ENCODE data around the gene FOXP1. TPM values are rescaled to one million over a fixed set of nuclear protein-coding genes. Genes with fewer than 3 reads are reported as not detected.
"Not testable (repeated sequence)": the region's sequence is repeated elsewhere in the genome, so short reads cannot be mapped to it uniquely, and the experiment has no call there.

The FOXP1 gene
- total RNA-seq, 2 donors from 2014 or later = 377 to 395 TPM

GRCh38 chr3:71446734-71447133, 136.8 kb downstream of the FOXP1 start:
- no peaks in the 10 kb centered on the region for H3K27me3 Mint-ChIP-seq
- ATAC-seq = no peak
- H3K4me3 Mint-ChIP-seq = peak overlapping the region; percentile 37
- peak overlapping the region; percentile 98 for H3K27ac Mint-ChIP-seq
- no peak for DNase-seq
- H3K36me3 Mint-ChIP-seq (ENCODE audit: low read depth) = peaks cover 4% of the 10 kb centered on the region
- H3K4me1 Mint-ChIP-seq = peaks cover 70% of the 10 kb centered on the region
- H3K9me3 ChIP-seq (ENCODE audit: control insufficient read depth, low read length, poor library complexity, severe bottlenecking) = no peaks in the 10 kb centered on the region

DNA sequence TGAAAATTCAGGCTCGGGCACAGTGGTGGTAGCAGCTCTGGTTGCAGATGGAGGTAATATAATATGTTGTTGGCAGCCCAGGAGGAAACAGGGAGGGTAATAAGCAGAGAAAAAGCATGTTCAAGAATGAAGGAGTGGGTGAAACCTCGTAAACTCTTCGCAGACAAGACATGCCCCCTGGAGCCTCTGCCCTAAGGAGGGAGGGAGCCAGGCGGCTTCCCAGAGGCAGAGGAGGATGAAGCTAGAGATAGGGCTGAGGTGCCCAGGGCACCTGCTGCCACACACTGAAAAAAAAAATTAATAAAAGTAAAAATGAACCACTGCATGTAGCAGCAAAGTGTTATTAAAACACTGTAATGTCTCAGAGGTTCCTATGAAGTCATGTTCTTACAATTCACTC, 137.3 kb downstream of the FOXP1 start:
- Mint-ChIP-seq H3K27ac (peak overlapping the region; percentile 98), H3K27me3 (no peaks in the 10 kb centered on the region), H3K4me1 (peaks cover 69% of the 10 kb centered on the region), H3K4me3 (no peak overlapping the region), H3K36me3 (ENCODE audit: low read depth) (peaks cover 4% of the 10 kb centered on the region)
- ATAC-seq (no peak), DNase-seq (no peak)
- H3K9me3 ChIP-seq (ENCODE audit: control insufficient read depth, low read length, poor library complexity, severe bottlenecking) = no peaks in the 10 kb centered on the region

DNA sequence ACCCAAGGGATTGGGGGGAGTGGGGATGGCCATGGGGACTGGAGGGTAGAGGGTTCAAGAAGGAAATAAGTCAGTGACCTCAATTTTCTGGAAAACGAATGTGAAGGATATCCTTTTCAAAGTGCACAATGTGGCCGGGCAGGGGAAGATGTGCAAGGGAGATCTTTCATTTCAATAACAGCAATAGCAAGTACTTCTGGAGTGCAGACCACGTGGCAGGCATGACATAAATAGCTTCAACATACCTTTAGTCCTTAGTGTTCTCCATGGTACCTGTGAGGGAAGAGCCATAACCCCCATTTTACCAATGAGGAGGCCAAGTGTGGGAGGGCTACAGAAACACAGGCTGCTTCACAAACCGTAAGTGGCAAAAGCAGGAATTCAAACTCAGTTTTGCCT, 138.7 kb downstream of the FOXP1 start:
- ATAC-seq (no peak), DNase-seq (no peak)
- Mint-ChIP-seq H3K4me1 (peaks cover 69% of the 10 kb centered on the region), H3K27ac (peak overlapping the region; percentile 98), H3K36me3 (ENCODE audit: low read depth) (peaks cover 2% of the 10 kb centered on the region), H3K27me3 (no peaks in the 10 kb centered on the region), H3K4me3 (peak overlapping the region; percentile 79)
- no peaks in the 10 kb centered on the region for H3K9me3 ChIP-seq (ENCODE audit: control insufficient read depth, low read length, poor library complexity, severe bottlenecking)

GRCh38 chr3:71444028-71444860, 139.3 kb downstream of the FOXP1 start:
- Mint-ChIP-seq H3K27me3 (no peaks in the 10 kb centered on the region), H3K4me1 (peaks cover 73% of the 10 kb centered on the region), H3K4me3 (peak overlapping the region; percentile 79), H3K36me3 (ENCODE audit: low read depth) (peaks cover 2% of the 10 kb centered on the region), H3K27ac (peak overlapping the region; percentile 98)
- DNase-seq (peak; percentile 41 to 60 (median 44)), ATAC-seq (peak; percentile 86)
- no peaks in the 10 kb centered on the region for H3K9me3 ChIP-seq (ENCODE audit: control insufficient read depth, low read length, poor library complexity, severe bottlenecking)

GRCh38 chr3:71443332-71443731, 140.2 kb downstream of the FOXP1 start:
- H3K4me1 Mint-ChIP-seq = peaks cover 79% of the 10 kb centered on the region
- no peak for ATAC-seq
- H3K27ac Mint-ChIP-seq = peak overlapping the region; percentile 98
- H3K36me3 Mint-ChIP-seq (ENCODE audit: low read depth) = peaks cover 2% of the 10 kb centered on the region
- DNase-seq = no peak
- peak overlapping the region; percentile 77 for H3K4me3 Mint-ChIP-seq
- no peaks in the 10 kb centered on the region for H3K27me3 Mint-ChIP-seq
- no peaks in the 10 kb centered on the region for H3K9me3 ChIP-seq (ENCODE audit: control insufficient read depth, low read length, poor library complexity, severe bottlenecking)

GRCh38 chr3:71442652-71443042, 140.9 kb downstream of the FOXP1 start:
- peak overlapping the region; percentile 77 for H3K4me3 Mint-ChIP-seq
- no peaks in the 10 kb centered on the region for H3K27me3 Mint-ChIP-seq
- ATAC-seq (no peak), DNase-seq (no peak)
- H3K4me1 Mint-ChIP-seq = peaks cover 78% of the 10 kb centered on the region
- no peaks in the 10 kb centered on the region for H3K9me3 ChIP-seq (ENCODE audit: control insufficient read depth, low read length, poor library complexity, severe bottlenecking)
- H3K36me3 Mint-ChIP-seq (ENCODE audit: low read depth) = peaks cover 2% of the 10 kb centered on the region
- peak overlapping the region; percentile 98 for H3K27ac Mint-ChIP-seq

GRCh38 chr3:71441925-71442651, 141.4 kb downstream of the FOXP1 start:
- DNase-seq (no peak), ATAC-seq (no peak)
- H3K9me3 ChIP-seq (ENCODE audit: control insufficient read depth, low read length, poor library complexity, severe bottlenecking) = no peaks in the 10 kb centered on the region
- peak overlapping the region; percentile 98 for H3K27ac Mint-ChIP-seq
- peaks cover 79% of the 10 kb centered on the region for H3K4me1 Mint-ChIP-seq
- H3K4me3 Mint-ChIP-seq = peak overlapping the region; percentile 60
- H3K27me3 Mint-ChIP-seq = no peaks in the 10 kb centered on the region
- H3K36me3 Mint-ChIP-seq (ENCODE audit: low read depth) = peaks cover 4% of the 10 kb centered on the region

- H3K36me3 Mint-ChIP-seq (ENCODE audit: low read depth) = peaks cover 6% of the 10 kb centered on the region
- peaks cover 76% of the 10 kb centered on the region for H3K4me1 Mint-ChIP-seq
- H3K9me3 ChIP-seq (ENCODE audit: control insufficient read depth, low read length, poor library complexity, severe bottlenecking) = no peaks in the 10 kb centered on the region
- DNase-seq (no peak), ATAC-seq (no peak)
- H3K27ac Mint-ChIP-seq = peak overlapping the region; percentile 98
- H3K4me3 Mint-ChIP-seq = peak overlapping the region; percentile 60
- H3K27me3 Mint-ChIP-seq = no peaks in the 10 kb centered on the region
Observed at GRCh38 chr3:71441217-71441924, 142.2 kb downstream of the FOXP1 start.

DNA sequence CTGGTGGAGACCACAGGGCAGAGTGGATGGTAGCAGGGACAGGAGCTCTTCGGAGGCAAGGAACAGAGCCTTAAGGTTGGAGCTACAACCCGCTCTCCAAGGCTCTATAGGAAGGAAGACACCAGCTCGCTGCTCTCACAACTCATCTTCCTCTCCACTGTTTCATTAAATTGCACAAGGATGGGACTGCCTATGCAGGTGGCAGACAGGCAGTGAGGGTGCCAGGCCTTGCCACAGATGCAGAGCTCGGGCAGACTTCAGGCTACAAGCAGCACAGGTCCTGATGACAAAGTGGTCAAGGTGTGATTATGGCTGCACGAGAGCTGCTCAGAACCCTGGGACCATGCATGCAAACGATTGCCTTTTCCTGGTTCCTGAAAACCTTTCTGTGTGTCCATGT, 144.6 kb downstream of the FOXP1 start:
- DNase-seq = no peak
- Mint-ChIP-seq H3K27me3 (no peaks in the 10 kb centered on the region), H3K27ac (peak overlapping the region; percentile 98), H3K4me1 (peaks cover 72% of the 10 kb centered on the region), H3K36me3 (ENCODE audit: low read depth) (peaks cover 10% of the 10 kb centered on the region), H3K4me3 (peak overlapping the region; percentile 52)
- no peak for ATAC-seq
- H3K9me3 ChIP-seq (ENCODE audit: control insufficient read depth, low read length, poor library complexity, severe bottlenecking) = no peaks in the 10 kb centered on the region

DNA sequence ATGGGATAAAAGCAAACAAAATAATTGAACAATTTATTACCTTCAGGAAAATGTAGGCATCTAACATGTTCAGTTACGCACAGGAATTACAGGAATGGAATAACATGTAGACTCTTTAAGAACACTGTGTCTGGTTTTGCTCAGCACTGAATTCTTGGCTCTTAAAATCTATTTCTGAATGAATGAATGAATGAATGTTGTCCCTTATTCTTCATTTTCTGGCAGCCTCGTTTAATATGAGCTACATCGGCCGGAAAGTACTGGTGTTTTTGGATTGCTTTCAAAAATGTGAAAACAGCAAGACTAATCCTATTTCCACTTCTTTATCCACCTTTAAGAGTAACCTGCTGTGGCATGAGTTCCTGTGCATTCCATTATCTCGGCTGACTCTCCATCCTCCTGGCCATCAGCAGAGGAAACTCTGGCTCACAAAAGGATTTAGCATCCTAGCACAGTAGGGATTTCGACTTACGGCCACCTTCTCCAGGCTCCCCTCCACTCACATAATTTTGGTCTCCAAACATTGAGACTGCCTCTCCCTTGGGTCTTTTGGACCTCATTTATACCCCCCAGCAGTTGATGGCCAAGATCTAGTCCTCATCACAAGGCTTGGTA, 145.3 kb downstream of the FOXP1 start:
- Mint-ChIP-seq H3K27me3 (no peaks in the 10 kb centered on the region), H3K27ac (peak overlapping the region; percentile 98), H3K4me1 (peaks cover 73% of the 10 kb centered on the region), H3K4me3 (peak overlapping the region; percentile 52), H3K36me3 (ENCODE audit: low read depth) (peaks cover 10% of the 10 kb centered on the region)
- ATAC-seq (no peak), DNase-seq (no peak)
- no peaks in the 10 kb centered on the region for H3K9me3 ChIP-seq (ENCODE audit: control insufficient read depth, low read length, poor library complexity, severe bottlenecking)

DNA sequence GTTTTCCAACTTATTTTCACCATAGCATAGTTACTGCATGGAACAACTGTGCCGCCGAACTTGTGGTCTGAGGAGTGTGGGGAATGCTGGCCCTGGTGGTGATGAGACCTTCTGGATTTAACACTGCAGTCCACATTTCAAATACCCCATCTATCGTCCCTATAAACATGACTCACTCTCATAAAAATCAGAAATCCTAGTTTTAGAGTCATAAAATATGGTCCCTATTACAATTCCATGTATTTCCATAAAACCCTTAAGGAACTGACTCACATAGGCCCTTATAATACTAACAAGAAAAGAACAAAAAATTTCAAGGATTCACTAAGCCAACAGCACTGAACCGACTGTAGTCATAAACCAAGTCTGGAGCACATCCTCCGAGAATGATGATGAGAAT, 147.2 kb downstream of the FOXP1 start:
- no peak for DNase-seq
- H3K27me3 Mint-ChIP-seq = no peaks in the 10 kb centered on the region
- H3K27ac Mint-ChIP-seq = peak overlapping the region; percentile 54
- H3K4me3 Mint-ChIP-seq = peak overlapping the region; percentile 28
- no peak for ATAC-seq
- peaks cover 74% of the 10 kb centered on the region for H3K4me1 Mint-ChIP-seq
- no peaks in the 10 kb centered on the region for H3K9me3 ChIP-seq (ENCODE audit: control insufficient read depth, low read length, poor library complexity, severe bottlenecking)
- peaks cover 10% of the 10 kb centered on the region for H3K36me3 Mint-ChIP-seq (ENCODE audit: low read depth)

- H3K9me3 ChIP-seq (ENCODE audit: control insufficient read depth, low read length, poor library complexity, severe bottlenecking); H3K27me3 Mint-ChIP-seq; ATAC-seq; DNase-seq: not testable (repeated sequence)
- peak overlapping the region; percentile 54 for H3K27ac Mint-ChIP-seq
- H3K36me3 Mint-ChIP-seq (ENCODE audit: low read depth) = peaks cover 10% of the 10 kb centered on the region
- peak overlapping the region; percentile 28 for H3K4me3 Mint-ChIP-seq
- peaks cover 75% of the 10 kb centered on the region for H3K4me1 Mint-ChIP-seq
Observed at GRCh38 chr3:71435836-71436235, 147.7 kb downstream of the FOXP1 start.

GRCh38 chr3:71433631-71434030, 149.9 kb downstream of the FOXP1 start:
- Mint-ChIP-seq H3K4me3 (no peak overlapping the region), H3K27ac (peak overlapping the region; percentile 89), H3K27me3 (no peaks in the 10 kb centered on the region), H3K36me3 (ENCODE audit: low read depth) (peaks cover 8% of the 10 kb centered on the region), H3K4me1 (peaks cover 68% of the 10 kb centered on the region)
- DNase-seq (no peak), ATAC-seq (no peak)
- H3K9me3 ChIP-seq (ENCODE audit: control insufficient read depth, low read length, poor library complexity, severe bottlenecking) = no peaks in the 10 kb centered on the region
